AG09319 (cell line): ENCODE data around the gene SGF29.
"Not testable (repeated sequence)": the region's sequence is repeated elsewhere in the genome, so short reads cannot be mapped to it uniquely, and the experiment has no call there.

ENCODE experiments used
- DNase-seq: peaks from one replicate; pipeline ENCODE4 v3.0.0-alpha.2; 2010; ENCODE audit warnings: low read depth; ENCODE audit errors: extremely low read depth
- CTCF ChIP-seq: IDR thresholded peaks from 2 replicates; pipeline ENCODE4 v1.5.1; 2011; ENCODE audit warnings: low read depth, mild to moderate bottlenecking, inconsistent platforms, low read length, moderate library complexity

The SGF29 gene

GRCh38 chr16:28592979-28593553 is 39.3 kb downstream of the SGF29 start:
- DNase-seq: no peak
- no peak for TF ChIP-seq CTCF

GRCh38 chr16:28595451-28595850 is 41.7 kb downstream of the SGF29 start:
- not testable (repeated sequence) for DNase-seq

GRCh38 chr16:28596115-28596630 is 42.5 kb downstream of the SGF29 start:
- DNase-seq: no peak
- TF ChIP-seq CTCF: no peak

- TF ChIP-seq CTCF: no peak
- no peak for DNase-seq
Measured at GRCh38 chr16:28596840-28597691, 43.3 kb downstream of the SGF29 start, which contains the start of gene SULT1A2. Gene SULT1A2 (minus strand): TSS chr16:28597050. CDS start chr16:28595930, 1,120 bp downstream.

GRCh38 chr16:28597692-28598261 is 44.1 kb downstream of the SGF29 start:
- TF ChIP-seq CTCF: no peak
- no peak for DNase-seq

GRCh38 chr16:28599377-28600285 is 45.9 kb downstream of the SGF29 start:
- DNase-seq: not testable (repeated sequence)

- DNase-seq: not testable (repeated sequence)
Measured at GRCh38 chr16:28600965-28601364, 47.2 kb downstream of the SGF29 start.

- DNase-seq: not testable (repeated sequence)
Measured at GRCh38 chr16:28601589-28601988, 47.9 kb downstream of the SGF29 start.

GRCh38 chr16:28602062-28602461 is 48.3 kb downstream of the SGF29 start:
- DNase-seq: not testable (repeated sequence)
